ENCODE measurements around the gene PRKCZ.

PRKCZ gene

GRCh38 chr1:2049718-2050431 is at the start of gene PRKCZ:
PRKCZ (plus strand) TSS chr1:2050411; CDS start chr1:2050631, 220 bp downstream.
- no peak within 1 kb of the TSS for H3K27ac Mint-ChIP-seq
- peak; percentile 70 for DNase-seq (ENCODE audit: low spot score)
- H3K4me1 Mint-ChIP-seq (ENCODE audit: low read depth): peaks cover 9% of the 10 kb centered on the region
- peak within 1 kb of the TSS; percentile 79 for H3K4me3 Mint-ChIP-seq
- no peaks in the 10 kb centered on the region for H3K9me3 Mint-ChIP-seq
- H3K36me3 Mint-ChIP-seq (ENCODE audit: low read depth): no peaks in the 10 kb centered on the region
- peaks cover 45% of the 10 kb centered on the region for H3K27me3 Mint-ChIP-seq (ENCODE audit: low read depth)

GRCh38 chr1:2000432-2000831 is 49.8 kb upstream of the PRKCZ start:
- no peak for DNase-seq (ENCODE audit: low spot score)
- Mint-ChIP-seq H3K27me3 (ENCODE audit: low read depth) (peaks cover 37% of the 10 kb centered on the region), H3K36me3 (ENCODE audit: low read depth) (no peaks in the 10 kb centered on the region), H3K9me3 (no peaks in the 10 kb centered on the region), H3K4me3 (no peak overlapping the region), H3K4me1 (ENCODE audit: low read depth) (peaks cover 4% of the 10 kb centered on the region), H3K27ac (no peak overlapping the region)

DNA sequence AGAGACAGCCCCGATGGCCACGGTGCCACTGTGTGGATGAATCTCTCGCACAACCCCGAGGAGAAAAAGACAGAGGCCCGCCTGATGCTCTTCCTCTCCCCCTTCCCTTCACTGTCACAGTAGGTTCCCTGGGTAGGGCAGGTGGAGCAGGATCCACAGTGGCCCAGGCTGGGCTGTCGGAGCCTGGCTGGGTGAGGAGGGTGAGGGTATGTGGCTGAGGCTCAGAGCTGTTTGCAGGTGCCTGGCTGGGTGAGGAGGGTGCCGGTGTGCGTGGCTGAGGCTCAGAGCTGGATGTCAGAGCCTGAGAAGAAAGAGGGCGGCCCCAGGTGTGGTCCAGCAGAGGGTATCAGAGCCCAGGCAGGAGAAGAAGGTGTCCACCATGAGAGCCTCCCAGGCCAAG is 49.4 kb upstream of the PRKCZ start:
- H3K36me3 Mint-ChIP-seq (ENCODE audit: low read depth): no peaks in the 10 kb centered on the region
- no peak for DNase-seq (ENCODE audit: low spot score)
- H3K27me3 Mint-ChIP-seq (ENCODE audit: low read depth): peaks cover 40% of the 10 kb centered on the region
- H3K27ac Mint-ChIP-seq: no peak overlapping the region
- H3K9me3 Mint-ChIP-seq: no peaks in the 10 kb centered on the region
- peaks cover 4% of the 10 kb centered on the region for H3K4me1 Mint-ChIP-seq (ENCODE audit: low read depth)
- no peak overlapping the region for H3K4me3 Mint-ChIP-seq

DNA sequence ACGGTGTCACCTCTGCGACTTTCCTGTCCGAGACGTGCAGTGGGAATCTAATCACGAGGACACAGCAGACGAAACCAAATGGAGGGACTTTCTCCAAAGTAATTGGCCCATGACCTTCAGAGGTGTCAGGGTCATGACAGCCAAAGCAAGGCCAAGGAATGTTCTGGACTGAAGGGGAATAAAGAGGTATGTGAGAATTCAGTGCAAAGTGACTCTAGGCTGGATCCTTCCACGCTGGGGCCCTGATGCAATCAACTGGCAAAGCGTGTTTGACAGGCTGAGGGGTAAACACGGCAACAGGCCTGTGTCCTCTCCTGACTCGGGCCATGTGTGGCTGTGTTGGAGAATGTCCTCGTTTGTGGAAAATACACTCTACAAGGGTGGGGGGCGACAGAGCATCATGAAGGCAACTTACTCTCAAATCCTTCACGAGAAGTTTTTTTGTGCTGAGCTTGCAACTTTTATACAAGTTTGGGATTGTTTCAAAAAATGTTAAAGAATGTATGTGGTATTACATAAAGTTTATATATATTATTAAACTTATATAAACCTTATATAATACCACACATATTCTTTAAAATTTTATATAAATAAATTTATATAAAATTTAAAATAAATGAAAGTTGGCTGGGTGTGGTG is 48.3 kb upstream of the PRKCZ start:
- DNase-seq (ENCODE audit: low spot score): no peak
- Mint-ChIP-seq H3K9me3 (no peaks in the 10 kb centered on the region), H3K4me3 (no peak overlapping the region), H3K27ac (no peak overlapping the region), H3K4me1 (ENCODE audit: low read depth) (no peaks in the 10 kb centered on the region), H3K27me3 (ENCODE audit: low read depth) (peaks cover 41% of the 10 kb centered on the region), H3K36me3 (ENCODE audit: low read depth) (no peaks in the 10 kb centered on the region)

DNA sequence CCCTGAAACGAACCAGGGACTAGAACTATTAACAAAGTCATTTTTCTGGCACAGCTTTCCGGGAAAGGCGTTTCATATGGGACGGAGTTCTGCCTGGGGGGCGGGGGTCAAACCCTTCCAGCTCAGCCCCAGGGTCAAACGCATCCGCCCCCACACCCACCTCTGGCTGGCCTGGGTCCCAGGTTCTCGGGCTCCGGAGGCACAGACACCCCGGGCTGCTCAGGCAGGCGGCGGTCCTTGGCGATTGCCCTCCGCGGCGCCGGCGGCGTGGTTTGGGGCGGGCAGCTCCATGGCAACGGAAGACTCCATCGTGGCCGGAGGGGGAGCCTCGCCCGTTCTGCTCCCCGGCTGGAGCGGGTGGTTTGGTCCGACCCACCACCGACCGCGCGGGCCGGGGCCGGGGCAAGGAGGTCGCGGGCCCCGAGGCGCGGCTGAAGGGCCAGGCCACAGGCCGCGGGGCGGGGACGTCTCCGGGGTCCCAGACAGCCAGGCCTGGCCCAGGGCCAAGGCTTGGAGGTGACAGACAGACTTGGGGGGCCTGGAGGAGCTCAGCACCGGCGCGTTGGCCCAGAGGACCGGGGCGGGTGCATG is 46.6 kb upstream of the PRKCZ start, which contains the start of gene CFAP74:
Gene CFAP74, minus strand, starts transcription at position 246 of the 591 bp plus-strand sequence. CDS start 12,830 bp downstream, outside the sequence.
- H3K4me3 Mint-ChIP-seq: no peak within 1 kb of the TSS
- H3K27ac Mint-ChIP-seq: no peak within 1 kb of the TSS
- DNase-seq (ENCODE audit: low spot score): no peak
- H3K27me3 Mint-ChIP-seq (ENCODE audit: low read depth): peaks cover 39% of the 10 kb centered on the region
- no peaks in the 10 kb centered on the region for H3K9me3 Mint-ChIP-seq
- H3K36me3 Mint-ChIP-seq (ENCODE audit: low read depth): no peaks in the 10 kb centered on the region
- H3K4me1 Mint-ChIP-seq (ENCODE audit: low read depth): no peaks in the 10 kb centered on the region

GRCh38 chr1:2004856-2005255 is 45.4 kb upstream of the PRKCZ start:
- H3K9me3 Mint-ChIP-seq: no peaks in the 10 kb centered on the region
- H3K36me3 Mint-ChIP-seq (ENCODE audit: low read depth): no peaks in the 10 kb centered on the region
- H3K4me3 Mint-ChIP-seq: no peak overlapping the region
- H3K4me1 Mint-ChIP-seq (ENCODE audit: low read depth): no peaks in the 10 kb centered on the region
- no peak overlapping the region for H3K27ac Mint-ChIP-seq
- H3K27me3 Mint-ChIP-seq (ENCODE audit: low read depth): peaks cover 39% of the 10 kb centered on the region
- DNase-seq (ENCODE audit: low spot score): no peak

GRCh38 chr1:2009101-2010053 is 40.8 kb upstream of the PRKCZ start:
- H3K27ac Mint-ChIP-seq: no peak overlapping the region
- no peaks in the 10 kb centered on the region for H3K9me3 Mint-ChIP-seq
- no peaks in the 10 kb centered on the region for H3K4me1 Mint-ChIP-seq (ENCODE audit: low read depth)
- no peaks in the 10 kb centered on the region for H3K36me3 Mint-ChIP-seq (ENCODE audit: low read depth)
- peaks cover 15% of the 10 kb centered on the region for H3K27me3 Mint-ChIP-seq (ENCODE audit: low read depth)
- no peak overlapping the region for H3K4me3 Mint-ChIP-seq
- DNase-seq (ENCODE audit: low spot score): no peak

- no peak for DNase-seq (ENCODE audit: low spot score)
- Mint-ChIP-seq H3K27me3 (ENCODE audit: low read depth) (peaks cover 31% of the 10 kb centered on the region), H3K36me3 (ENCODE audit: low read depth) (no peaks in the 10 kb centered on the region), H3K4me3 (no peak overlapping the region), H3K4me1 (ENCODE audit: low read depth) (peaks cover 1% of the 10 kb centered on the region), H3K9me3 (no peaks in the 10 kb centered on the region), H3K27ac (no peak overlapping the region)
Measured at GRCh38 chr1:2014181-2014580, 36.0 kb upstream of the PRKCZ start.

GRCh38 chr1:2014741-2015735 is 35.2 kb upstream of the PRKCZ start:
- Mint-ChIP-seq H3K27ac (no peak overlapping the region), H3K36me3 (ENCODE audit: low read depth) (no peaks in the 10 kb centered on the region), H3K4me1 (ENCODE audit: low read depth) (peaks cover 1% of the 10 kb centered on the region), H3K9me3 (no peaks in the 10 kb centered on the region), H3K27me3 (ENCODE audit: low read depth) (peaks cover 34% of the 10 kb centered on the region), H3K4me3 (no peak overlapping the region)
- no peak for DNase-seq (ENCODE audit: low spot score)

GRCh38 chr1:2016123-2016522 is 34.1 kb upstream of the PRKCZ start:
- Mint-ChIP-seq H3K4me1 (ENCODE audit: low read depth) (peaks cover 1% of the 10 kb centered on the region), H3K36me3 (ENCODE audit: low read depth) (no peaks in the 10 kb centered on the region), H3K9me3 (no peaks in the 10 kb centered on the region), H3K27me3 (ENCODE audit: low read depth) (peaks cover 45% of the 10 kb centered on the region), H3K27ac (no peak overlapping the region), H3K4me3 (no peak overlapping the region)
- no peak for DNase-seq (ENCODE audit: low spot score)

GRCh38 chr1:2018217-2019171 is 31.7 kb upstream of the PRKCZ start:
- Mint-ChIP-seq H3K9me3 (no peaks in the 10 kb centered on the region), H3K4me1 (ENCODE audit: low read depth) (peaks cover 1% of the 10 kb centered on the region), H3K36me3 (ENCODE audit: low read depth) (no peaks in the 10 kb centered on the region), H3K4me3 (peak overlapping the region; percentile 28), H3K27ac (peak overlapping the region; percentile 26), H3K27me3 (ENCODE audit: low read depth) (peaks cover 46% of the 10 kb centered on the region)
- no peak for DNase-seq (ENCODE audit: low spot score)

- Mint-ChIP-seq H3K27me3 (ENCODE audit: low read depth) (peaks cover 46% of the 10 kb centered on the region), H3K9me3 (no peaks in the 10 kb centered on the region), H3K4me1 (ENCODE audit: low read depth) (peaks cover 1% of the 10 kb centered on the region), H3K4me3 (peak within 1 kb of the TSS; percentile 28), H3K36me3 (ENCODE audit: low read depth) (no peaks in the 10 kb centered on the region), H3K27ac (peak within 1 kb of the TSS; percentile 26)
- no peak for DNase-seq (ENCODE audit: low spot score)
Measured at GRCh38 chr1:2019172-2019543, 31.1 kb upstream of the PRKCZ start, which contains the start of gene GABRD. GABRD (plus strand) TSS chr1:2019345; CDS start chr1:2019424, 79 bp downstream.
